SK-N-MC (cell line): ENCODE data around the gene CLEC2L.

Experiments used
- EZH2 ChIP-seq: fragments of 200-600 bp; sonication (generic); IDR thresholded peaks from one replicate; pipeline ENCODE4 v1.6.1; 2017; ENCODE audit warnings: antibody characterized with exemption
- FOXP2 ChIP-seq: optimal IDR thresholded peaks from 2 replicates; pipeline ENCODE3; 2011; ENCODE audit warnings: mild to moderate bottlenecking, moderate library complexity; ENCODE audit not compliant: insufficient read depth; ENCODE audit errors: extremely low read length, control extremely low read depth
- POLR2AphosphoS5 ChIP-seq: IDR thresholded peaks from 2 replicates; pipeline ENCODE4 v1.6.1; 2012; ENCODE audit warnings: mild to moderate bottlenecking, low read depth, low read length, borderline replicate concordance

DNA sequence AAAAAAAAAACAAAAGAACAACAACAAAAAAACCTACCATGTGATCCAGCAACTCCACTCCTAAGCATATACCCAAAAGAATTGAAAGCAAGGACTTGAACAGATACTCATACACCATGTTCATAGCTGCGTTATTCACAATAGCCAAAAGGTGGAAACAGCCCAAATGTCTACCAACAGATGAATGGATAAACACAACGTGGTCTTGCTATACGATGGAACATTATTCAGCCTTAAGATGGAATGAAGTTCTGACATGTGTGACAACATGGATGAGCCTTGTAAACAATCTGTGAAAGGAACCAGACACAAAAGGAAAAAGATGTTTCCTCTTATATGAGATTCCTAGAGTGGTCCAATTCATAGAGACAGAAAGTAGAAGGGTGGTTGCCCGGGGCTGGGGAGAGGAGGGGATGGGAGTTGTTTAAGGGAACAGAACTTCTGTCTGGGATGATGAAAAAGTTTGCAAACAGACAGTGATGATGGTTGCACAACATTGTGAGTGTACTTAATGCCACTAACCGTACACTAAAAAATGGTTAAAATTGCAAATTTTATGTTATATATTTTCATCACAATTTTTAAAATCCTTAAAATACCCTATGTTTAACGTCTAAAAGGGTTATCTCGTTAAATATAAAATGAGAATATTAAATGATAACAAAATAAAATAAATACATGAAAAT, 11.6 kb downstream of the CLEC2L start:
- TF ChIP-seq POLR2AphosphoS5 (no peak), EZH2 (no peak), FOXP2 (no peak)
